Heart right ventricle (tissue), 16 donors: ENCODE data around the gene COL23A1. TPM values are rescaled to one million over a fixed set of nuclear protein-coding genes. Genes with fewer than 3 reads are reported as not detected.

Source experiments
- ATAC-seq, 8 donors: fragments of 200-7000 bp; cut with Tn5 transposase; one replicate each; pipeline ENCODE4 v1.9.1; 2020; ENCODE audit warnings: mild to moderate bottlenecking in 8 of 8, moderate library complexity in 8 of 8, moderate number of reproducible peaks in 1 of 8
- DNase-seq, 2 donors: peaks; one replicate each; pipeline ENCODE4 v3.0.0-alpha.2; 2020
- H3K27ac ChIP-seq, 10 donors: fragments of 200-600 bp; sonication (generic) in 2 of 10; one replicate each; pipeline versions ENCODE4 v1.5.0 to v1.8.0; 2020 to 2022; ENCODE audit warnings: mild to moderate bottlenecking in 3 of 10
- H3K27me3 ChIP-seq, 7 donors: fragments of 200-600 bp; one replicate each; pipeline ENCODE4 v1.8.0; 2021 to 2022; ENCODE audit warnings: mild to moderate bottlenecking in 2 of 7
- H3K36me3 ChIP-seq, 9 donors: fragments of 200-600 bp; sonication (generic) in 1 of 9; one replicate each; pipeline versions ENCODE4 v1.5.0 to v1.8.0; 2020 to 2022; ENCODE audit warnings: mild to moderate bottlenecking in 2 of 9
- H3K4me1 ChIP-seq, 9 donors: fragments of 200-600 bp; sonication (generic) in 1 of 9; one replicate each; pipeline versions ENCODE4 v1.5.0 to v1.8.0; 2020 to 2022; ENCODE audit warnings: mild to moderate bottlenecking in 4 of 9
- H3K4me3 ChIP-seq, 10 donors: fragments of 200-600 bp; sonication (generic) in 2 of 10; one replicate each; pipeline versions ENCODE4 v1.5.0 to v1.8.0; 2020 to 2022; ENCODE audit warnings: mild to moderate bottlenecking in 7 of 10, moderate library complexity in 2 of 10
- H3K9me3 ChIP-seq, 11 donors: fragments of 200-600 bp in 10 of 11; sonication (generic) in 2 of 11; one replicate each; pipeline versions ENCODE4 v1.5.0 to v1.8.0; 2013 to 2022; ENCODE audit warnings: mild to moderate bottlenecking in 2 of 11, control low read depth in 1 of 11, moderate library complexity in 1 of 11
- WGBS, 2 donors: extraction: QIAGEN DNeasy Blood & Tissue Kit; methylation state at CpG; one replicate each; pipeline ENCODE4 v1.1.7; 2013; ENCODE audit warnings: inconsistent platforms in 1 of 2; 5-methylcytosine and 5-hydroxymethylcytosine counted together
- intact Hi-C, 10 donors: fragments of 100-400 bp; cut with DNase I; formaldehyde crosslinking; loops; one replicate each; pipeline versions ENCODE4 v1.11.1 to v1.14.2; 2022
- polyA plus RNA-seq, 2 donors: library from polyadenylated mRNA; stranded (reverse); fragments of 200-250 nt; gene quantifications; one replicate each; pipeline ENCODE4 v1.2.3, GENCODE V29; 2013
- total RNA-seq, 10 donors: library from RNA; stranded (reverse); fragmentation: NEBNext Ultra II Directional in 3 of 10; extraction: Animal tissue kit (Norgen Biotek cat#: 25700) in 3 of 10; gene quantifications; one replicate each; pipeline versions ENCODE4 v1.2.1 to v1.2.4, GENCODE V29; 2021 to 2023
- TF ChIP-seq, protein P1 (sequence below), 9 donors: fragments of 200-600 bp; sonication (generic) in 2 of 9; IDR thresholded peaks; one replicate each; pipeline versions ENCODE4 v1.5.0 to v1.8.0; 2021 to 2022; ENCODE audit warnings: antibody characterized with exemption in 9 of 9, mild to moderate bottlenecking in 5 of 9, moderate library complexity in 1 of 9
- donor health status: Arrhythmogenic right ventricular cardiomyopathy.
- donor health status: ischemic (EF 13 %, LVEDD 7.1; RV severe dilation, severe dysfunction).
- donor health status: healthy with polysubstance abuse.
- donor health status: DM: no; HTN: yes; CAD: no.
- donor health status: DM: no; HTN: no; CAD: no.
- donor health status: ischemic (EF 25% LVEDD 6.9; RV normal size, moderate dysfunction).
- donor health status: ischemic (EF 25% LVEDD 5.7; RV mildly dilated, moderate dysfunction).
- donor health status: healthy.
- donor health status: DM: yes; HTN: yes; CAD: no.
- donor health status: Ischemic cardiomyopathy.
- donor health status: ischemic (EF 35%, LVEDD 5.7; RV mildly dilated, moderate dysfunction).
- donor health status: nonischemic (EF 11% LVEDD 7.7; RV severe dilation, severe dysfunction).
- donor health status: DM: yes; HTN: yes; CAD: no.
- donor health status: PGD.
- donor health status: ischemic (EF 29% LVEDD 5.4; RV normal size, mild dysfunction).
- donor health status: nonischemic (EF 23%, LVEDD 6.1; RV moderate dilation, normal function).

Gene COL23A1
- total and polyA plus RNA-seq, 12 donors: 8.9 to 29.0 (median 16.2) TPM

DNA sequence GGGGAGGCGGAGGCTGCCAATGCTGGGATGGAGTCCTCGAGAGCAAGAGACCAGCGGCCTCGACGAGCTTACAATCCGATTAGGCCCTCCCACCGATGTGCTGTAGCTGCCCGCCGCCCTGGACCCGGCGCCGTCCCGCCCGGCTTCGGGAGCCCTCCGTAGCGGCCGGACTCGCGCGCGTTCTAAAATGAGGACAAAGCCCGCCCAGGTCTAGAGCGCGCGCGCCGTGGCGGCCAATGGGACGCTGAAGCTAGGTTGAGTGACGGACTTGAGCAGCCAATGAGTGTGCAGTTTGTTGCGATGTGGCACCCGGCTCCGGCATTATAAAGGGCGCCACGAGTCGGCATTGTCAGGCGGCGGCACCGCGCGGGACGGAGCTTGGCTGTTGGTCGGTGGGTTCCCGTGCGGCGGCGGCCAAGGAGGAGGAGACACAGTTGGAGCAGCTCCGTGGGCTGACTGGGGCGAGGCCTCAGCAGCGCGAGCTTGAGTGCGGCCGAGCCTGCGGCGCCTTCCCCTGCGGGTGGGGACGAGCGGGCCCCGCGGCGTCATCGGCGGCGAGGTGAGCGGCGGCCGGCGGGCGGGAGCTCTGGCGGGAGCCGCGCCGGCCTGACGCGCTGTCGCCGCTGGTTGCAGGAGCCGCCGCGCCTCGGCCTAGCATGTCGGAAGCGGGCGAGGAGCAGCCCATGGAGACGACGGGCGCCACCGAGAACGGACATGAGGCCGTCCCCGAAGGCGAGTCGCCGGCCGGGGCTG is 385.8 kb downstream of the COL23A1 start, which contains the start of gene HNRNPAB:
Gene HNRNPAB, plus strand, starts transcription at position 352 of the 753 bp plus-strand sequence. Its CDS starts 305 bp downstream, at position 657.
- peaks cover 0 to 39% (median 20%) of the 10 kb centered on the region in 9 donors for H3K36me3 ChIP-seq
- WGBS, 2 donors: 0 to 1% methylated on average over 85 to 96 of the region's 96 CpGs
- intact Hi-C loops: loop anchor here in 3 of 10 donors (1.0 to 2.0 kb wide), 3 partner anchors 26 to 28 kb away; partner anchors contain the start of gene PHYKPL (in 2 of the 3)

DNA sequence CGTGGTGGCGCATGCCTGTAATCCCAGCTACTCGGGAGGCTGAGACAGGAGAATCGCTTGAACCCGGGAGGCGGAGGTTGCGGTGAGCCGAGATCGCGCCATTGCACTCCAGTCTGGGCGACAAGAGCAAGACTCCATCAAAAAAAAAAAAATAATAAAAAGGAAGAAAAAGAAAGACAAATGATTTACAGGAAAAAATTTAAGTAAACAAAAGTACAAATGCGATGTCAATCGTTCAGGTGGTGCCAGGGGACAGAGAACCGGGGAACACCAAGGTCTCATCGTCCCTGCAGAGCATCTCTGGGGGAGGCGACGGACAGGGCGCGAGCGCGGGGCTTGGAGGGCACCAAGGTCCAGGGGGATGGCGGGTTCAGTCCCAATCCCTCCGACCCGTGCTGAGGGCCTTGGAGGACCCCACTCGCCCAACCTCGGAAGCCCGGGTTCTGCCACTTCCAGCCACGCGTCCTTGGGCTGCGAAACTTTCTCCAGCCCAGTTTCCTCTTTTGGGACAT is 386.5 kb downstream of the COL23A1 start:
- intact Hi-C loops: loop anchor here in 3 of 10 donors (1.0 to 2.0 kb wide), 3 partner anchors 27 to 29 kb away; partner anchors contain the start of gene PHYKPL (in 2 of the 3)
- ATAC-seq: peak in 5 of 8 donors; percentile 7 to 35 (median 11)

More for the DNA sequence above, 385.8 kb downstream of the COL23A1 start, which contains the start of gene HNRNPAB:
- TF ChIP-seq, protein P1, sequence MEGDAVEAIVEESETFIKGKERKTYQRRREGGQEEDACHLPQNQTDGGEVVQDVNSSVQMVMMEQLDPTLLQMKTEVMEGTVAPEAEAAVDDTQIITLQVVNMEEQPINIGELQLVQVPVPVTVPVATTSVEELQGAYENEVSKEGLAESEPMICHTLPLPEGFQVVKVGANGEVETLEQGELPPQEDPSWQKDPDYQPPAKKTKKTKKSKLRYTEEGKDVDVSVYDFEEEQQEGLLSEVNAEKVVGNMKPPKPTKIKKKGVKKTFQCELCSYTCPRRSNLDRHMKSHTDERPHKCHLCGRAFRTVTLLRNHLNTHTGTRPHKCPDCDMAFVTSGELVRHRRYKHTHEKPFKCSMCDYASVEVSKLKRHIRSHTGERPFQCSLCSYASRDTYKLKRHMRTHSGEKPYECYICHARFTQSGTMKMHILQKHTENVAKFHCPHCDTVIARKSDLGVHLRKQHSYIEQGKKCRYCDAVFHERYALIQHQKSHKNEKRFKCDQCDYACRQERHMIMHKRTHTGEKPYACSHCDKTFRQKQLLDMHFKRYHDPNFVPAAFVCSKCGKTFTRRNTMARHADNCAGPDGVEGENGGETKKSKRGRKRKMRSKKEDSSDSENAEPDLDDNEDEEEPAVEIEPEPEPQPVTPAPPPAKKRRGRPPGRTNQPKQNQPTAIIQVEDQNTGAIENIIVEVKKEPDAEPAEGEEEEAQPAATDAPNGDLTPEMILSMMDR (IDR thresholded peaks at IDR 0.05): no peak
- peaks cover 13 to 40% (median 30%) of the 10 kb centered on the region in 9 donors for H3K4me1 ChIP-seq
- H3K27me3 ChIP-seq: no peaks in the 10 kb centered on the region
- peak within 1 kb of the TSS; percentile 70 to 100 (median 85) for H3K4me3 ChIP-seq
- peak; percentile 92 to 95 for DNase-seq
- H3K27ac ChIP-seq: peak within 1 kb of the TSS; percentile 88 to 98 (median 95)
- peak; percentile 92 to 97 (median 96) for ATAC-seq
- H3K9me3 ChIP-seq: no peaks in the 10 kb centered on the region

DNA sequence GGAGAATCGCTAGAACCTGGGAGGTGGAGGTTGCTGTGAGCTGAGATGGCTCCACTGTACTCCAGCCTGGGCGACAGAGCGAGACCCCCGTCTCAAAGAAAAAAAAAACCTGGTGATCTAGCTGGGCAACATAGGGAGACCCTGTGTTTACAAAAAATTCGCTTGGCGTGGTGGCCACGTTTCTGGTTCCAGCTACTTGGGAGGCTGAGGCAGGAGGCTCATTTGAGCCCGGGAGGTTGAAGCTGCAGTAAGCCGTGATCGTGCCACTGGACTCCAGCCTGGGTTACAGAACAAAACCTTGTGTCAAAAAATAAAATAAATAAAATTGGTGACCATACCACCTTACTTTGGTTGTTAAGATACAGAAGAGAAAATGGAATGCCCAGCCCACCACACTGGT is 387.7 kb downstream of the COL23A1 start:
- ATAC-seq (no peak), DNase-seq (no peak)
- Histone ChIP-seq H3K4me1 (peaks cover 11 to 31% (median 24%) of the 10 kb centered on the region in 9 donors), H3K36me3 (peaks cover 0 to 21% (median 8%) of the 10 kb centered on the region in 9 donors), H3K27ac (no peak overlapping the region), H3K9me3 (no peaks in the 10 kb centered on the region), H3K27me3 (no peaks in the 10 kb centered on the region), H3K4me3 (no peak overlapping the region)
- TF ChIP-seq, protein P1 (IDR thresholded peaks at IDR 0.05): no peak
- 96 to 98% methylated on average over 10 of the region's 10 CpGs for WGBS, 2 donors
- intact Hi-C loops: no loop called here

More for the DNA sequence above, 386.5 kb downstream of the COL23A1 start:
- TF ChIP-seq, protein P1 (IDR thresholded peaks at IDR 0.05): no peak
- Histone ChIP-seq H3K27me3 (no peaks in the 10 kb centered on the region), H3K4me3 (peak overlapping the region; percentile 70 to 100 (median 85)), H3K4me1 (peaks cover 13 to 40% (median 30%) of the 10 kb centered on the region in 9 donors), H3K9me3 (no peaks in the 10 kb centered on the region), H3K36me3 (peaks cover 0 to 33% (median 13%) of the 10 kb centered on the region in 9 donors), H3K27ac (peak overlapping the region in 9 of 10 donors; percentile 19 to 98 (median 95))
- WGBS, 2 donors: 13 to 16% methylated on average over 23 to 30 of the region's 30 CpGs
- DNase-seq: no peak

DNA sequence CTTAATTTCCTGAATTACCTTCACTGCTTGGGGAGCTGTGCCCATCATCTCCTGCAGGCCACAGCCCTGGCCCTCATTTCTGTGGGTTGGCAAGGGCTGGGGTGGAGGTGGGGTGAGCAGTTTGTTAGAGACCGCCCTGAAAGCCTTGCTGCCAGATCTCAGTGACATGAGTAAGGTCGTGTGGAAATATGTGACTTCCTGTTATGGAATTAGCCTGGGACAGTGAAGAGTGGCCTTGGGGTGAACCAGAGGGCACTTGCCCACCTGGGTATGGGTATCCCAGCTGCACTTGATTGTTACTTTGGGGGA is 388.3 kb downstream of the COL23A1 start:
- no peak for DNase-seq
- ATAC-seq: no peak
- Histone ChIP-seq H3K9me3 (no peaks in the 10 kb centered on the region), H3K4me1 (peaks cover 8 to 25% (median 18%) of the 10 kb centered on the region in 9 donors), H3K27me3 (no peaks in the 10 kb centered on the region), H3K4me3 (no peak overlapping the region), H3K36me3 (peaks cover 0 to 14% (median 2%) of the 10 kb centered on the region in 9 donors), H3K27ac (no peak overlapping the region)
- intact Hi-C loops: no loop called here
- 34 to 40% methylated on average over 2 of the region's 2 CpGs for WGBS, 2 donors
- TF ChIP-seq, protein P1 (IDR thresholded peaks at IDR 0.05): no peak
